Stimulated activated CD8-positive, alpha-beta memory T cell treated with anti-CD3 and anti-CD28 coated beads, Interleukin-7, amount 100 ng/mL, for 4 hours (primary cell): ENCODE data around the gene MAP7D2.

Experiments used
- DNase-seq, 2 donors: peaks; one replicate each; pipeline ENCODE4 v3.0.0-alpha.2; 2020; ENCODE audit warnings: low read depth in 2 of 2

The MAP7D2 gene

GRCh38 chrX:20112022-20112774 lies 4.5 kb downstream of the MAP7D2 start:
- no peak for DNase-seq

- DNase-seq, result no peak
These were observed 5.4 kb downstream of the MAP7D2 start for GRCh38 chrX:20111271-20111670.

GRCh38 chrX:20101934-20102581 lies 14.6 kb downstream of the MAP7D2 start:
- DNase-seq, result no peak

- DNase-seq, result no peak
These were observed 25.2 kb downstream of the MAP7D2 start for GRCh38 chrX:20091499-20091898.

- no peak for DNase-seq
These were observed 26.9 kb downstream of the MAP7D2 start for GRCh38 chrX:20089845-20090244.

- no peak for DNase-seq
These were observed 36.4 kb downstream of the MAP7D2 start for GRCh38 chrX:20080277-20080676.

GRCh38 chrX:20071511-20072079 lies 45.1 kb downstream of the MAP7D2 start:
- no peak for DNase-seq

GRCh38 chrX:20067709-20068561 lies 48.8 kb downstream of the MAP7D2 start:
- DNase-seq, result no peak

GRCh38 chrX:20066968-20067708 lies 49.6 kb downstream of the MAP7D2 start:
- no peak for DNase-seq

- no peak for DNase-seq
These were observed 52.9 kb downstream of the MAP7D2 start for GRCh38 chrX:20063716-20064351.

GRCh38 chrX:20063153-20063552 lies 53.6 kb downstream of the MAP7D2 start:
- DNase-seq, result no peak

GRCh38 chrX:20061855-20062254 lies 54.9 kb downstream of the MAP7D2 start:
- no peak for DNase-seq

- DNase-seq, result no peak
These were observed 55.6 kb downstream of the MAP7D2 start for GRCh38 chrX:20060961-20061748.

GRCh38 chrX:20059467-20060128 lies 57.1 kb downstream of the MAP7D2 start:
- DNase-seq, result no peak

- no peak for DNase-seq
These were observed 59.2 kb downstream of the MAP7D2 start for GRCh38 chrX:20057479-20057878.

GRCh38 chrX:20056704-20057103 lies 60.0 kb downstream of the MAP7D2 start:
- DNase-seq, result no peak

GRCh38 chrX:20053537-20053936 lies 63.2 kb downstream of the MAP7D2 start:
- no peak for DNase-seq

GRCh38 chrX:20046864-20047263 lies 69.8 kb downstream of the MAP7D2 start:
- no peak for DNase-seq

GRCh38 chrX:20046223-20046622 lies 70.5 kb downstream of the MAP7D2 start:
- no peak for DNase-seq

- no peak for DNase-seq
These were observed 74.5 kb downstream of the MAP7D2 start for GRCh38 chrX:20042221-20042620.
